Peyer's patch (tissue), 4 donors: ENCODE measurements around the gene KIRREL3. TPM values are rescaled to one million over a fixed set of nuclear protein-coding genes. Genes with fewer than 3 reads are reported as not detected.

Experiments
- DNase-seq, 3 donors: peaks; one replicate each; pipeline ENCODE4 v3.0.0-alpha.2; 2017 to 2019
- H3K27ac ChIP-seq, 4 donors: fragments of 200-600 bp; sonication (generic); one replicate each; pipeline ENCODE4 v1.5.1; 2016 to 2019
- H3K27me3 ChIP-seq, 2 donors: fragments of 200-600 bp; sonication (generic); one replicate each; pipeline ENCODE4 v1.5.1; 2019
- H3K36me3 ChIP-seq, 3 donors: fragments of 200-600 bp; sonication (generic); one replicate each; pipeline ENCODE4 v1.5.1; 2016 to 2019
- H3K4me1 ChIP-seq, 4 donors: fragments of 200-600 bp; sonication (generic); one replicate each; pipeline ENCODE4 v1.5.1; 2016 to 2019
- H3K4me3 ChIP-seq, 4 donors: fragments of 200-600 bp; sonication (generic); 1 replicate in 3 of 4; 2 replicates in 1 of 4; pipeline ENCODE4 v1.5.1; 2016 to 2019; ENCODE audit warnings: mild to moderate bottlenecking in 1 of 4
- H3K9me3 ChIP-seq, 4 donors: fragments of 200-600 bp; sonication (generic); one replicate each; pipeline ENCODE4 v1.5.1; 2016 to 2019; ENCODE audit warnings: mild to moderate bottlenecking in 1 of 4
- CTCF ChIP-seq, 6 experiments: fragments of 450-650 bp in 4 of 6; fragments of 200-600 bp in 2 of 6; sonication (generic) in 1 of 6; IDR thresholded peaks; one replicate each; pipeline ENCODE4 v1.5.1; 2017 to 2019; ENCODE audit warnings: antibody characterized with exemption in 6 of 6, mild to moderate bottlenecking in 3 of 6, moderate library complexity in 1 of 6
- POLR2A ChIP-seq, 2 donors: fragments of 450-650 bp; IDR thresholded peaks; one replicate each; pipeline ENCODE4 v1.5.1; 2017; ENCODE audit warnings: antibody characterized with exemption in 2 of 2, mild to moderate bottlenecking in 2 of 2, moderate library complexity in 2 of 2
- total RNA-seq, 4 donors: library from RNA; depleted of rRNA; stranded (reverse); fragments of >200 nt; gene quantifications; one replicate each; pipeline ENCODE4 v1.1.0, GENCODE V29; 2016

The KIRREL3 gene
- total RNA-seq, 4 donors from 2014 or later, result 0.83 TPM; not detected in 3

GRCh38 chr11:126542334-126543015 is 458.1 kb downstream of the KIRREL3 start:
- DNase-seq, result no peak
- H3K27ac ChIP-seq, result no peak overlapping the region
- H3K4me3 ChIP-seq, result no peak overlapping the region
- no peaks in the 10 kb centered on the region for H3K9me3 ChIP-seq
- TF ChIP-seq POLR2A (IDR thresholded peaks at IDR 0.05) (no peak), CTCF (IDR thresholded peaks at IDR 0.05) (no peak)
- H3K36me3 ChIP-seq, result no peaks in the 10 kb centered on the region
- no peaks in the 10 kb centered on the region for H3K27me3 ChIP-seq
- H3K4me1 ChIP-seq, result no peaks in the 10 kb centered on the region

GRCh38 chr11:126538071-126538470 is 462.5 kb downstream of the KIRREL3 start:
- Histone ChIP-seq H3K27ac (no peak overlapping the region), H3K9me3 (no peaks in the 10 kb centered on the region), H3K36me3 (no peaks in the 10 kb centered on the region), H3K27me3 (no peaks in the 10 kb centered on the region), H3K4me3 (no peak overlapping the region), H3K4me1 (no peaks in the 10 kb centered on the region)
- no peak for DNase-seq
- TF ChIP-seq POLR2A (IDR thresholded peaks at IDR 0.05) (no peak), CTCF (IDR thresholded peaks at IDR 0.05) (no peak)

GRCh38 chr11:126537492-126537891 is 463.1 kb downstream of the KIRREL3 start:
- Histone ChIP-seq H3K4me3 (no peak overlapping the region), H3K4me1 (no peaks in the 10 kb centered on the region), H3K27me3 (no peaks in the 10 kb centered on the region), H3K36me3 (no peaks in the 10 kb centered on the region), H3K9me3 (no peaks in the 10 kb centered on the region), H3K27ac (no peak overlapping the region)
- TF ChIP-seq CTCF (IDR thresholded peaks at IDR 0.05), result no peak
- TF ChIP-seq POLR2A (IDR thresholded peaks at IDR 0.05), result no peak
- DNase-seq, result no peak

- Histone ChIP-seq H3K27ac (no peak overlapping the region), H3K4me1 (no peaks in the 10 kb centered on the region), H3K36me3 (no peaks in the 10 kb centered on the region), H3K4me3 (no peak overlapping the region), H3K9me3 (no peaks in the 10 kb centered on the region), H3K27me3 (no peaks in the 10 kb centered on the region)
- DNase-seq, result no peak
- TF ChIP-seq POLR2A (IDR thresholded peaks at IDR 0.05) (no peak), CTCF (IDR thresholded peaks at IDR 0.05) (no peak)
These were observed 466.3 kb downstream of the KIRREL3 start for GRCh38 chr11:126534141-126534805.

GRCh38 chr11:126533560-126533959 is 467.0 kb downstream of the KIRREL3 start:
- no peak for TF ChIP-seq CTCF (IDR thresholded peaks at IDR 0.05)
- TF ChIP-seq POLR2A (IDR thresholded peaks at IDR 0.05), result no peak
- Histone ChIP-seq H3K27me3 (no peaks in the 10 kb centered on the region), H3K4me1 (no peaks in the 10 kb centered on the region), H3K4me3 (no peak overlapping the region), H3K27ac (no peak overlapping the region), H3K36me3 (no peaks in the 10 kb centered on the region), H3K9me3 (no peaks in the 10 kb centered on the region)
- DNase-seq, result no peak
